GM06990 (cell line): Measurements from ENCODE around the gene DNM1.
"Not testable (repeated sequence)": the region's sequence is repeated elsewhere in the genome, so short reads cannot be mapped to it uniquely, and the experiment has no call there.

Experiments used
- DNase-seq: peaks from one replicate; pipeline ENCODE4 v3.0.0-alpha.2; 2011; ENCODE audit not compliant: insufficient read length; ENCODE audit errors: extremely low read depth
- H3K27me3 ChIP-seq: replicated peaks from 2 replicates; pipeline ENCODE4 v1.6.0; 2011; ENCODE audit warnings: low read length; ENCODE audit not compliant: control insufficient read depth, insufficient read depth
- H3K36me3 ChIP-seq: 2 replicates; pipeline ENCODE4 v1.5.1; 2011; ENCODE audit warnings: low read length; ENCODE audit not compliant: control insufficient read depth, insufficient read depth
- H3K4me3 ChIP-seq: replicated peaks from 2 replicates; pipeline ENCODE4 v1.5.1; 2011; ENCODE audit warnings: low read depth, mild to moderate bottlenecking, control low read depth, low read length
- TF ChIP-seq, protein P1 (sequence below): IDR thresholded peaks from 2 replicates; pipeline ENCODE4 v1.5.1; 2011; ENCODE audit warnings: low read length, control low read depth, mild to moderate bottlenecking, inconsistent platforms; ENCODE audit not compliant: insufficient read depth, poor library complexity, severe bottlenecking

The DNM1 gene

GRCh38 chr9:128180447-128180846 lies 22.7 kb upstream of the DNM1 start:
- DNase-seq, result no peak
- Histone ChIP-seq H3K27me3 (no peaks in the 10 kb centered on the region), H3K4me3 (no peak overlapping the region), H3K36me3 (peaks cover 44% of the 10 kb centered on the region)
- TF ChIP-seq, protein P1, sequence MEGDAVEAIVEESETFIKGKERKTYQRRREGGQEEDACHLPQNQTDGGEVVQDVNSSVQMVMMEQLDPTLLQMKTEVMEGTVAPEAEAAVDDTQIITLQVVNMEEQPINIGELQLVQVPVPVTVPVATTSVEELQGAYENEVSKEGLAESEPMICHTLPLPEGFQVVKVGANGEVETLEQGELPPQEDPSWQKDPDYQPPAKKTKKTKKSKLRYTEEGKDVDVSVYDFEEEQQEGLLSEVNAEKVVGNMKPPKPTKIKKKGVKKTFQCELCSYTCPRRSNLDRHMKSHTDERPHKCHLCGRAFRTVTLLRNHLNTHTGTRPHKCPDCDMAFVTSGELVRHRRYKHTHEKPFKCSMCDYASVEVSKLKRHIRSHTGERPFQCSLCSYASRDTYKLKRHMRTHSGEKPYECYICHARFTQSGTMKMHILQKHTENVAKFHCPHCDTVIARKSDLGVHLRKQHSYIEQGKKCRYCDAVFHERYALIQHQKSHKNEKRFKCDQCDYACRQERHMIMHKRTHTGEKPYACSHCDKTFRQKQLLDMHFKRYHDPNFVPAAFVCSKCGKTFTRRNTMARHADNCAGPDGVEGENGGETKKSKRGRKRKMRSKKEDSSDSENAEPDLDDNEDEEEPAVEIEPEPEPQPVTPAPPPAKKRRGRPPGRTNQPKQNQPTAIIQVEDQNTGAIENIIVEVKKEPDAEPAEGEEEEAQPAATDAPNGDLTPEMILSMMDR, result no peak

- not testable (repeated sequence) for DNase-seq, H3K4me3 ChIP-seq, H3K27me3 ChIP-seq
- peaks cover 40% of the 10 kb centered on the region for H3K36me3 ChIP-seq
Measured at GRCh38 chr9:128181480-128181879, 21.7 kb upstream of the DNM1 start.

- no peak overlapping the region for H3K4me3 ChIP-seq
- no peaks in the 10 kb centered on the region for H3K27me3 ChIP-seq
- peaks cover 33% of the 10 kb centered on the region for H3K36me3 ChIP-seq
- TF ChIP-seq, protein P1, result no peak
- no peak for DNase-seq
Measured at GRCh38 chr9:128182893-128183588, 20.1 kb upstream of the DNM1 start.

DNA sequence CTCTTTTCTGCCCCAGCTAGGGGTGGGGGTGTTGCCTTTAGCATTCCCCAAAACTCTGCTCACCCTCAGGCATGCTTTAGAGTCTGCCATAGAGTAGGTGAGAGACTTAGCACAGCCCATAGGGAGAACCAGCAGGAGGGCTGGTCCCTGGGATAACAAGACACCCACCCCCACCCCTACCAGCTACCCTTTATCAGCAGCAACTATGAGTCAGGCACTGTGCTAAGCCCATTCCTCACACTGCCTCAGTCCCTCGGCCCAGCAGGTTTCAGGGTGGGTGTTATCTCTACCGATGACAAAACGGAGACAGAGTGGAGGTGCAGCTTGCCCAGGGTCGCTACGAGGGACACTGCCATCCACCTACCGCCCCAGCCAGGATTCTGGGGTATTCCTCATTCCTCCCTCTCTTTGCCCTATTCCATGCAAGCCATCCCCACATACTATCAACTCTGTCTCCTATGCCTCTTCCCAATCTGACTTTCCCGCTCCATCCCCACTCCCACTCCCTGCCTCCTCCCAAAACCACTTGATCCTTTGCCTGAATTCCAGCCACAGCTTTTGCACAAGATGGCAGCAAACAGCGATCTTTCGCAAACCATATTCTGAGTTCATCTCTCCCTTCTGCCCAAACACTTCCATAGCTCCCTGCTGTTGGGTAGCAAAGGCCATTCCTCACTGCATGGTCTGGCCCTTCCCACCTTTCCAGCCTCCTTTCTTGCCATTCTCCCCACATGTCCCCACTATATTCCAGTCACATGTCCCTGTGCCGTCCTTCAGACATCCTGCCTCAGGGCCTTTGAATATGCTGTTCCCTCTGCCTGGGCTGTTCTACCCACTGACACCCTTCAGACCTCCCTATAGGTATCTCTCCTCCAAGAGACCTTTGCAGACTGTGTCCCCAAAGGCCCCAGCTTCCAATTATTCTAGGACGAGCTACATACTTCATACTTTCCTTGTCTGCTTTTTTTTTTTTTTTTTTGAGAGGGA lies 16.9 kb upstream of the DNM1 start:
- Histone ChIP-seq H3K4me3 (no peak overlapping the region), H3K36me3 (peaks cover 8% of the 10 kb centered on the region), H3K27me3 (no peaks in the 10 kb centered on the region)
- no peak for DNase-seq
- TF ChIP-seq, protein P1, result no peak

DNA sequence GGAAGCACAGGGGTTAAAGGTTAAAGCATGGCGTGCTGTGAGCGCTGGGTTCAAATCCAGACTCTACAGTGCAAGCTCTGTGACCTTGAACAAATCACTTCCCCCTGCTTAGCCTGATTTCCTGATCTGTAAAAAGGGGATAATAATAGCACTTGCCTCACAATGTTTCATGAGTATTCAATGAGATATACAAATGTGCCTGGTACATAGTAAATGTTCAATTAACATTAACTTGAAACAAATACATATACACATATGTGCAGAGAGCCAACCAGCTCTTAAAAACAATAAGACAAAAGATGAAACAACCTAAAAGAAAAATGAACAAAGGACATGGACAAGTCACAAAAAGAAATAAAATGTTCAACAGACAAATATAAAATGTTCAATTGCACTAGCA lies 15.8 kb upstream of the DNM1 start:
- DNase-seq, result no peak
- peaks cover 8% of the 10 kb centered on the region for H3K36me3 ChIP-seq

More for the DNA sequence above, 15.8 kb upstream of the DNM1 start:
- Histone ChIP-seq H3K27me3 (no peaks in the 10 kb centered on the region), H3K4me3 (no peak overlapping the region)
- TF ChIP-seq, protein P1, result no peak
